H1 (cell line): Measurements from ENCODE around the gene CRYGB. TPM values are rescaled to one million over a fixed set of nuclear protein-coding genes. Genes with fewer than 3 reads are reported as not detected.
"Not testable (repeated sequence)": the region's sequence is repeated elsewhere in the genome, so short reads cannot be mapped to it uniquely, and the experiment has no call there.

Source experiments
- CTCF ChIA-PET: fragments of 300-600 bp; sonication (Branson Sonifier 250); formaldehyde crosslinking; loops from one replicate; lab custom pipeline; 2021; ENCODE audit not compliant: partially characterized antibody; lab: Charles Lee
- POLR2A ChIA-PET: fragments of 300-600 bp; sonication (Branson Sonifier 250); formaldehyde crosslinking; loops from one replicate; lab custom pipeline; 2021; ENCODE audit warnings: inconsistent platforms; ENCODE audit not compliant: partially characterized antibody; lab: Charles Lee
- DNase-seq, 2 experiments: peaks; one replicate each; pipeline versions ENCODE4 v3.0.0 to v3.0.0-alpha.2; 2010 to 2022; ENCODE audit warnings: low spot score in 2 of 2, low read depth in 1 of 2, mixed read lengths in 1 of 2
- FAIRE-seq: peaks from 2 replicates; lab custom pipeline; 2011; peaks lifted over from hg19 to GRCh38; lab: Jason Lieb, UNC
- H2AFZ ChIP-seq: 2 replicates; pipeline ENCODE4 v1.8.1; 2012; ENCODE audit warnings: low read length, inconsistent platforms
- H2AK5ac ChIP-seq: 2 replicates; pipeline ENCODE4 v1.6.1; 2013; ENCODE audit warnings: low read depth, low read length
- H2BK120ac ChIP-seq: replicated peaks from 2 replicates; pipeline ENCODE3; 2013; ENCODE audit warnings: low read depth, low read length, inconsistent platforms
- H2BK12ac ChIP-seq: 2 replicates; pipeline ENCODE4 v1.6.1; 2013; ENCODE audit warnings: low read depth, low read length
- H2BK15ac ChIP-seq: 2 replicates; pipeline ENCODE4 v1.6.1; 2013; ENCODE audit warnings: low read length
- H2BK20ac ChIP-seq: 2 replicates; pipeline ENCODE4 v1.6.1; 2013; ENCODE audit warnings: low read length
- H2BK5ac ChIP-seq: 2 replicates; pipeline ENCODE4 v1.6.1; 2013; ENCODE audit warnings: low read depth, low read length
- H3K14ac ChIP-seq: 2 replicates; pipeline ENCODE4 v1.6.1; 2013; ENCODE audit warnings: inconsistent platforms; ENCODE audit not compliant: insufficient read length
- H3K18ac ChIP-seq: 2 replicates; pipeline ENCODE4 v1.6.1; 2013; ENCODE audit warnings: low read length; ENCODE audit errors: extremely low read depth
- H3K23ac ChIP-seq: 2 replicates; pipeline ENCODE4 v1.6.1; 2013; ENCODE audit warnings: inconsistent platforms; ENCODE audit not compliant: insufficient read length
- H3K23me2 ChIP-seq: 2 replicates; pipeline ENCODE4 v1.6.1; 2013; ENCODE audit warnings: low read depth, low read length
- H3K27ac ChIP-seq: 2 replicates; pipeline ENCODE4 v1.6.1; 2011; ENCODE audit warnings: low read depth, low read length, inconsistent platforms
- H3K27me3 ChIP-seq, 4 experiments: replicated peaks in 1 of 4; 1 replicate in 1 of 4; 2 replicates in 3 of 4; pipeline versions ENCODE4 v1.6.1 to v1.8.1; 2011 to 2013; ENCODE audit warnings: low read length in 3 of 4, mild to moderate bottlenecking in 3 of 4, inconsistent platforms in 2 of 4, mixed read lengths in 2 of 4, moderate library complexity in 1 of 4; ENCODE audit not compliant: control insufficient read depth in 3 of 4, insufficient read depth in 3 of 4; ENCODE audit errors: extremely low read depth in 1 of 4
- H3K36me3 ChIP-seq, 4 experiments: 2 replicates each; pipeline versions ENCODE4 v1.6.1 to v1.8.1; 2011 to 2013; ENCODE audit warnings: mild to moderate bottlenecking in 4 of 4, low read length in 3 of 4, moderate library complexity in 2 of 4, control low read depth in 1 of 4, inconsistent platforms in 1 of 4; ENCODE audit not compliant: insufficient read depth in 4 of 4, control insufficient read depth in 2 of 4
- H3K4ac ChIP-seq: replicated peaks from 2 replicates; pipeline ENCODE3; 2013; ENCODE audit warnings: low read length, low read depth, mixed read lengths, inconsistent platforms; ENCODE audit not compliant: insufficient read length
- H3K4me1 ChIP-seq, 4 experiments: replicated peaks in 1 of 4; 1 replicate in 1 of 4; 2 replicates in 3 of 4; pipeline versions ENCODE4 v1.6.1 to v1.8.1; 2011 to 2013; ENCODE audit warnings: low read length in 3 of 4, inconsistent platforms in 2 of 4, mixed read lengths in 1 of 4; ENCODE audit not compliant: insufficient read depth in 4 of 4, control insufficient read depth in 3 of 4
- H3K4me2 ChIP-seq, 2 experiments: 2 replicates each; pipeline versions ENCODE4 v1.6.1 to v1.8.1; 2011 to 2013; ENCODE audit warnings: low read depth in 2 of 2, low read length in 2 of 2, control low read depth in 1 of 2, inconsistent platforms in 1 of 2, mild to moderate bottlenecking in 1 of 2; ENCODE audit not compliant: insufficient read depth in 1 of 2
- H3K4me3 ChIP-seq, 4 experiments: fragments of 200-600, 300-600 bp in 1 of 4; sonication (generic), shearing (Covaris generic), sonication (Bioruptor Twin) in 1 of 4; 2 replicates each; pipeline versions ENCODE4 v1.5.1 to v1.8.1; 2011 to 2016; ENCODE audit warnings: low read length in 4 of 4, low read depth in 3 of 4, control low read depth in 2 of 4, inconsistent platforms in 2 of 4, mild to moderate bottlenecking in 2 of 4, mixed read lengths in 1 of 4, moderate library complexity in 1 of 4; ENCODE audit not compliant: insufficient read depth in 2 of 4; ENCODE audit errors: extremely low read depth in 1 of 4
- H3K56ac ChIP-seq: replicated peaks from 2 replicates; pipeline ENCODE3; 2013; ENCODE audit warnings: low read depth, mild to moderate bottlenecking, mixed read lengths, low read length, inconsistent platforms; ENCODE audit not compliant: insufficient read length
- H3K79me1 ChIP-seq: 2 replicates; pipeline ENCODE4 v1.6.1; 2013; ENCODE audit warnings: low read depth, low read length, control low read depth
- H3K79me2 ChIP-seq, 2 experiments: 2 replicates each; pipeline versions ENCODE4 v1.6.1 to v1.8.1; 2012 to 2013; ENCODE audit warnings: low read length in 2 of 2, mild to moderate bottlenecking in 2 of 2, inconsistent platforms in 1 of 2; ENCODE audit not compliant: insufficient read depth in 2 of 2, control insufficient read depth in 1 of 2
- H3K9ac ChIP-seq, 4 experiments: replicated peaks in 1 of 4; 1 replicate in 1 of 4; 2 replicates in 3 of 4; pipeline versions ENCODE4 v1.6.1 to v1.8.1; 2011 to 2013; ENCODE audit warnings: low read depth in 3 of 4, low read length in 3 of 4, control low read depth in 2 of 4, mild to moderate bottlenecking in 2 of 4, moderate library complexity in 2 of 4, inconsistent platforms in 1 of 4; ENCODE audit errors: extremely low read depth in 1 of 4
- H3K9me3 ChIP-seq, 2 experiments: 2 replicates each; pipeline versions ENCODE4 v1.6.1 to v1.8.1; 2012 to 2013; ENCODE audit warnings: mild to moderate bottlenecking in 2 of 2, moderate library complexity in 2 of 2, control low read depth in 1 of 2, inconsistent platforms in 1 of 2, low read depth in 1 of 2, low read length in 1 of 2, mixed read lengths in 1 of 2; ENCODE audit not compliant: insufficient read depth in 2 of 2
- H4K20me1 ChIP-seq, 2 experiments: replicated peaks in 1 of 2; 2 replicates each; pipeline versions ENCODE3 to v1.8.1; 2011 to 2013; ENCODE audit warnings: inconsistent platforms in 2 of 2, low read length in 2 of 2, mild to moderate bottlenecking in 1 of 2; ENCODE audit not compliant: insufficient read depth in 2 of 2, control insufficient read depth in 1 of 2
- H4K5ac ChIP-seq: 2 replicates; pipeline ENCODE4 v1.6.1; 2013; ENCODE audit warnings: low read length, low read depth, mixed read lengths, inconsistent platforms; ENCODE audit not compliant: insufficient read length
- H4K8ac ChIP-seq: 2 replicates; pipeline ENCODE4 v1.8.0; 2013; ENCODE audit warnings: mild to moderate bottlenecking, moderate library complexity, low read length, inconsistent platforms; ENCODE audit not compliant: insufficient read depth; ENCODE audit errors: extremely low read depth
- H4K91ac ChIP-seq: replicated peaks from 2 replicates; pipeline ENCODE3; 2013; ENCODE audit warnings: low read length, mixed read lengths, inconsistent platforms; ENCODE audit not compliant: insufficient read length
- CEBPB ChIP-seq: IDR thresholded peaks from 2 replicates; pipeline ENCODE4 v1.6.1; 2012; ENCODE audit warnings: low read depth, low read length
- MAX ChIP-seq: IDR thresholded peaks from 2 replicates; pipeline ENCODE4 v1.6.1; 2012; ENCODE audit warnings: inconsistent platforms
- RBBP5 ChIP-seq: IDR thresholded peaks from 2 replicates; pipeline ENCODE4 v1.7.1; 2012; ENCODE audit warnings: low read depth, mild to moderate bottlenecking, inconsistent platforms, low read length, moderate library complexity, borderline replicate concordance
- SUZ12 ChIP-seq: fragments of 200-600 bp; sonication (generic); IDR thresholded peaks from 2 replicates; pipeline ENCODE4 v1.6.1; 2012; ENCODE audit warnings: mild to moderate bottlenecking, inconsistent platforms, low read length, moderate library complexity, mixed read lengths
- TAF7 ChIP-seq: optimal IDR thresholded peaks from 2 replicates; pipeline ENCODE3; 2011; ENCODE audit warnings: low read depth, mild to moderate bottlenecking, inconsistent platforms, low read length, moderate library complexity, borderline replicate concordance
- WGBS, 2 experiments: shearing (Covaris generic) in 1 of 2; methylation state at CpG; one replicate each; pipeline versions ENCODE4 v1.1.6 to v1.1.7; 2013 to 2015; ENCODE audit warnings: low lambda C conversion rate in 2 of 2, mixed read lengths in 2 of 2, inconsistent platforms in 1 of 2, low coverage in 1 of 2, missing lambda C conversion rate in 1 of 2; ENCODE audit not compliant: insufficient replicate concordance in 2 of 2, insufficient coverage in 1 of 2, insufficient read length in 1 of 2; ENCODE audit errors: extremely low coverage in 1 of 2, missing lambda C conversion rate in 1 of 2; 5-methylcytosine and 5-hydroxymethylcytosine counted together
- polyA plus RNA-seq, 7 experiments: library from polyadenylated mRNA; depleted of rRNA in 3 of 7; stranded (reverse) in 5 of 7; unstranded in 2 of 7; fragments of >200 nt in 5 of 7; fragments of 200-250 nt in 2 of 7; gene quantifications; 1 replicate in 5 of 7; 2 replicates in 1 of 7; 4 replicates in 1 of 7; pipeline versions ENCODE4 v1.2.1 to v1.2.3, GENCODE V29; 2011 to 2013; ENCODE audit warnings: missing spikeins in 2 of 7, mixed read lengths in 2 of 7
- total RNA-seq: library from RNA; stranded (reverse); fragmentation: NEBNext Ultra II Directional; extraction: Animal tissue kit (Norgen Biotek cat#: 25700); gene quantifications from 2 replicates; pipeline ENCODE4 v1.2.1, GENCODE V29; 2021

The CRYGB gene
- total and polyA plus RNA-seq, 2 of the 8 experiments (the other 6 are each of a cell fraction or from before 2014, with no cell fraction given): 0.38 TPM; not detected in 1

GRCh38 chr2:208099682-208100470 is 46.1 kb downstream of the CRYGB start (continued):
- TF ChIP-seq SUZ12: no peak
- no peak for TF ChIP-seq MAX
- no peak for TF ChIP-seq RBBP5
- no peak for TF ChIP-seq TAF7
- no peak for TF ChIP-seq CEBPB

GRCh38 chr2:208098701-208099100 is 47.3 kb downstream of the CRYGB start:
- H3K4me1 ChIP-seq, H3K18ac ChIP-seq, H4K8ac ChIP-seq, H2AK5ac ChIP-seq, H2AFZ ChIP-seq, H3K23ac ChIP-seq, FAIRE-seq, H4K91ac ChIP-seq, H2BK20ac ChIP-seq, H3K14ac ChIP-seq, H3K9me3 ChIP-seq, H3K23me2 ChIP-seq, H2BK15ac ChIP-seq, H3K27ac ChIP-seq, H3K79me1 ChIP-seq, H3K4me3 ChIP-seq, H3K27me3 ChIP-seq, H3K56ac ChIP-seq, H3K9ac ChIP-seq, DNase-seq, H4K20me1 ChIP-seq, H2BK5ac ChIP-seq, H3K36me3 ChIP-seq, H3K79me2 ChIP-seq, H3K4ac ChIP-seq, H3K4me2 ChIP-seq, H2BK12ac ChIP-seq, H2BK120ac ChIP-seq, H4K5ac ChIP-seq: not testable (repeated sequence)
- POLR2A ChIA-PET: interaction anchor here (1.3 kb wide), 1 partner anchor 156 kb away, joined by 3 read pairs; the partner anchor contains the start of gene IDH1
- WGBS, 2 experiments: 91% methylated on average over 1 of the region's 1 CpG; no CpG with 5 or more reads in 1 of the 2 experiments
- CTCF ChIA-PET: interaction anchor here (1.3 kb wide), 1 partner anchor 156 kb away, joined by 3 read pairs; the partner anchor contains the start of gene IDH1
